ENCODE data around the gene PCGF2. TPM values are rescaled to one million over a fixed set of nuclear protein-coding genes. Genes with fewer than 3 reads are reported as not detected.

Gene PCGF2
- total RNA-seq, 1 experiment from 2014 or later = 95.1 TPM

GRCh38 chr17:38748892-38749222 lies 721 bp upstream of the PCGF2 start:
- TF ChIP-seq CTCF (IDR thresholded peaks at IDR 0.05; ENCODE audit: insufficient read depth in 1 of 2, low read depth in 1 of 2, low read length in 1 of 2, severe bottlenecking in 1 of 2, unreplicated experiment in 1 of 2) = no peak
- no TSS peak for BruUV-seq (replicated peaks)
- Mint-ChIP-seq H3K27ac (ENCODE audit: unreplicated experiment) (no peak overlapping the region), H3K27me3 (ENCODE audit: insufficient read depth, unreplicated experiment) (peaks cover 2% of the 10 kb centered on the region), H3K9me3 (ENCODE audit: unreplicated experiment) (no peaks in the 10 kb centered on the region), H3K36me3 (ENCODE audit: insufficient read depth, unreplicated experiment) (peaks cover 46% of the 10 kb centered on the region), H3K4me1 (ENCODE audit: low read depth, unreplicated experiment) (peaks cover 36% of the 10 kb centered on the region), H3K4me3 (ENCODE audit: unreplicated experiment) (peak overlapping the region; percentile 79)
- Histone ChIP-seq H3K27me3 (replicated peaks; ENCODE audit: control insufficient read depth, insufficient read depth, low read length) (no peaks in the 10 kb centered on the region), H3K9me3 (no peaks in the 10 kb centered on the region), H3K4me3 (ENCODE audit: low read depth, low read length) (peak overlapping the region; percentile 90), H3K4me1 (peaks cover 31% of the 10 kb centered on the region), H3K36me3 (ENCODE audit: control insufficient read depth, insufficient read depth, low read length) (no peaks in the 10 kb centered on the region; the same call in 1 of the 2 replicates)
- ChIA-PET CTCF (interaction anchor here (1.1 kb wide), 1 partner anchor 38 kb away, joined by 3 read pairs; no protein-coding TSS in a partner anchor), POLR2A (interaction anchor here (0.5 to 0.8 kb wide), 2 partner anchors 43 to 105 kb away, joined by 4 to 6 read pairs; no protein-coding TSS in a partner anchor)
- no peak for DNase-seq
- intact Hi-C loops (cut with micrococcal nuclease; ENCODE audit: unreplicated experiment) = loop anchor here (2.0 kb wide), 1 partner anchor 18 kb away; the partner anchor contains the start of gene CISD3

- H3K4me1 ChIP-seq = peaks cover 27% of the 10 kb centered on the region
- peaks cover 38% of the 10 kb centered on the region for H3K36me3 Mint-ChIP-seq (ENCODE audit: insufficient read depth, unreplicated experiment)
- intact Hi-C loops (cut with micrococcal nuclease; ENCODE audit: unreplicated experiment) = loop anchor here (2.0 kb wide), 1 partner anchor 17 kb away; the partner anchor contains the start of gene CISD3
- BruUV-seq (replicated peaks) = no TSS peak
- H3K9me3 Mint-ChIP-seq (ENCODE audit: unreplicated experiment) = no peaks in the 10 kb centered on the region
- no peaks in the 10 kb centered on the region for H3K27me3 ChIP-seq (replicated peaks; ENCODE audit: control insufficient read depth, insufficient read depth, low read length)
- peaks cover 2% of the 10 kb centered on the region for H3K27me3 Mint-ChIP-seq (ENCODE audit: insufficient read depth, unreplicated experiment)
- H3K27ac Mint-ChIP-seq (ENCODE audit: unreplicated experiment) = peak overlapping the region; percentile 81
- POLR2A ChIA-PET = no interaction called here
- peaks cover 42% of the 10 kb centered on the region for H3K4me1 Mint-ChIP-seq (ENCODE audit: low read depth, unreplicated experiment)
- no peaks in the 10 kb centered on the region for H3K36me3 ChIP-seq (ENCODE audit: control insufficient read depth, insufficient read depth, low read length)
- H3K4me3 ChIP-seq (ENCODE audit: low read depth, low read length) = peak overlapping the region; percentile 90
- CTCF ChIA-PET = interaction anchor here (2.4 kb wide), 1 partner anchor 12 kb away, joined by 11 read pairs; no protein-coding TSS in a partner anchor
- H3K4me3 Mint-ChIP-seq (ENCODE audit: unreplicated experiment) = peak overlapping the region; percentile 79
- no peaks in the 10 kb centered on the region for H3K9me3 ChIP-seq
- DNase-seq = peak in 1 of 2 experiments; percentile 58
- TF ChIP-seq CTCF (IDR thresholded peaks at IDR 0.05; ENCODE audit: insufficient read depth in 1 of 2, low read depth in 1 of 2, low read length in 1 of 2, severe bottlenecking in 1 of 2, unreplicated experiment in 1 of 2) = peak in 1 of 2 experiments; percentile 16
Measured at GRCh38 chr17:38747463-38748148, 530 bp downstream of the PCGF2 start.

GRCh38 chr17:38746849-38747462 lies 1.2 kb downstream of the PCGF2 start:
- peaks cover 27% of the 10 kb centered on the region for H3K4me1 ChIP-seq
- H3K4me3 ChIP-seq (ENCODE audit: low read depth, low read length) = peak overlapping the region; percentile 90
- ChIA-PET POLR2A (no interaction called here), CTCF (interaction anchor here (0.5 to 2.4 kb wide), 3 partner anchors 10 to 17 kb away, joined by 3 to 11 read pairs (median 4); partner anchors contain the start of gene CISD3)
- no peak for TF ChIP-seq CTCF (IDR thresholded peaks at IDR 0.05; ENCODE audit: insufficient read depth in 1 of 2, low read depth in 1 of 2, low read length in 1 of 2, severe bottlenecking in 1 of 2, unreplicated experiment in 1 of 2)
- Mint-ChIP-seq H3K9me3 (ENCODE audit: unreplicated experiment) (no peaks in the 10 kb centered on the region), H3K4me1 (ENCODE audit: low read depth, unreplicated experiment) (peaks cover 44% of the 10 kb centered on the region), H3K36me3 (ENCODE audit: insufficient read depth, unreplicated experiment) (peaks cover 34% of the 10 kb centered on the region), H3K27me3 (ENCODE audit: insufficient read depth, unreplicated experiment) (peaks cover 2% of the 10 kb centered on the region), H3K4me3 (ENCODE audit: unreplicated experiment) (peak overlapping the region; percentile 79), H3K27ac (ENCODE audit: unreplicated experiment) (peak overlapping the region; percentile 1)
- intact Hi-C loops (cut with micrococcal nuclease; ENCODE audit: unreplicated experiment) = no loop called here
- no peak for DNase-seq
- BruUV-seq (replicated peaks) = no TSS peak
- H3K27me3 ChIP-seq (replicated peaks; ENCODE audit: control insufficient read depth, insufficient read depth, low read length) = no peaks in the 10 kb centered on the region
- no peaks in the 10 kb centered on the region for H3K36me3 ChIP-seq (ENCODE audit: control insufficient read depth, insufficient read depth, low read length)
- no peaks in the 10 kb centered on the region for H3K9me3 ChIP-seq
